GM12891 (cell line): ENCODE data around the gene CARD19.

Experiments
- POLR2A ChIP-seq: IDR thresholded peaks from 2 replicates; pipeline ENCODE4 v1.6.1; 2011; ENCODE audit warnings: low read depth, low read length, control low read depth
- POLR2AphosphoS5 ChIP-seq: IDR thresholded peaks from 2 replicates; pipeline ENCODE4 v1.6.1; 2011; ENCODE audit warnings: low read depth, low read length, control low read depth
- SPI1 ChIP-seq: IDR thresholded peaks from 2 replicates; pipeline ENCODE4 v1.6.1; 2011; ENCODE audit warnings: low read depth, low read length, control low read depth
- TAF1 ChIP-seq: IDR thresholded peaks from 2 replicates; pipeline ENCODE4 v1.6.1; 2011; ENCODE audit warnings: low read depth, low read length, control low read depth

DNA sequence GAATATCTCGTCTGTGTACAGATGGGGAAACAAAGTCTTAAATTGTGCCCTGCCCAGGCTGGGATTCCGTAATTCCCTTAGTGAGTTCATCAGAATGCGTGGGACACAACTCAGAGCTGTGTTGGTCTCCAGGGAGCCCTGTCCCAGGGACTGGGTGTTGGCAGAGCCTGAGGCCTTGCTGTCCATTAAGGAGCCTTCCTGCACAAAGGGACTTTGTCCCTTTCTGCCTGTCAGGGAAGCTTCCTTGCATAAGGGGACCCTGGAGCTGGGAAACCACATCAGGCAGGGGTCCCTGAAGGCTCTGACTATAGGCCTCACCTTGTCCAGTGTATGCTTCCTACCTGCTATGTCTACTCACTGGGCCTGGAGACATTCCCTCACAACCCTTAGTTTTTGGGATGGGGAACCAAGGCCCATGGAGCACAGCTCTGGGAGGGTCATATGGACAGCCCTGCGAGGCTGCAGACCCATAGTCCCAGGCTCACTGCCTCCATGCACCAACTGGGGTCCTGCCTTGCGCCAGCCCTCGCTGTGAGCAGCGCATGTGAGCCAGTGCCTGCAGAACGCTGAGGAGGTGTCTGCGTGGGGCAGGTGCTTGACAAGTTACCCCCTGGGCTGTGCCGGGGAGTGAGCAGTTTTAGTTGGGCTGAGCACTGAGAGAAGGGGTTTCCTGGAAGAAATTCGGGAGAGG, 1.6 kb downstream of the CARD19 start:
- TF ChIP-seq SPI1 (no peak), POLR2A (no peak), POLR2AphosphoS5 (no peak), TAF1 (no peak)
